Liver (tissue), 9 donors: ENCODE data around the gene TCEAL5. TPM values are rescaled to one million over a fixed set of nuclear protein-coding genes. Genes with fewer than 3 reads are reported as not detected.
"Not testable (repeated sequence)": the region's sequence is repeated elsewhere in the genome, so short reads cannot be mapped to it uniquely, and the experiment has no call there.

Experiments
- DNase-seq: peaks from one replicate; pipeline ENCODE4 v3.0.0-alpha.2; 2017; ENCODE audit warnings: low spot score
- H3K27ac ChIP-seq, 2 donors: one replicate each; pipeline ENCODE4 v1.7.0; 2013; ENCODE audit warnings: inconsistent platforms in 2 of 2, low read length in 2 of 2, control low read depth in 1 of 2, low read depth in 1 of 2, mild to moderate bottlenecking in 1 of 2
- H3K27me3 ChIP-seq, 4 donors: one replicate each; pipeline versions ENCODE4 v1.6.1 to v1.7.0; 2013; ENCODE audit warnings: low read length in 3 of 4, inconsistent platforms in 1 of 4, mild to moderate bottlenecking in 1 of 4, moderate library complexity in 1 of 4; ENCODE audit not compliant: control insufficient read depth in 4 of 4, insufficient read depth in 4 of 4
- H3K36me3 ChIP-seq, 4 donors: one replicate each; pipeline versions ENCODE4 v1.6.1 to v1.7.0; 2013; ENCODE audit warnings: low read length in 3 of 4, mild to moderate bottlenecking in 3 of 4, low read depth in 1 of 4, moderate library complexity in 1 of 4; ENCODE audit not compliant: control insufficient read depth in 4 of 4, insufficient read depth in 3 of 4
- H3K4me1 ChIP-seq, 4 donors: one replicate each; pipeline versions ENCODE4 v1.6.1 to v1.7.0; 2013; ENCODE audit warnings: low read length in 3 of 4, mild to moderate bottlenecking in 3 of 4, moderate library complexity in 1 of 4; ENCODE audit not compliant: control insufficient read depth in 4 of 4, insufficient read depth in 4 of 4
- H3K4me3 ChIP-seq, 3 donors: one replicate each; pipeline versions ENCODE4 v1.6.1 to v1.7.0; 2013; ENCODE audit warnings: low read length in 3 of 3, control low read depth in 1 of 3, low read depth in 1 of 3, mild to moderate bottlenecking in 1 of 3
- H3K9ac ChIP-seq, 2 donors: one replicate each; pipeline ENCODE4 v1.7.0; 2013; ENCODE audit warnings: low read length in 2 of 2, mild to moderate bottlenecking in 2 of 2, moderate library complexity in 2 of 2, control low read depth in 1 of 2, low read depth in 1 of 2
- H3K9me3 ChIP-seq, 4 donors: one replicate each; pipeline versions ENCODE4 v1.6.1 to v1.7.0; 2013; ENCODE audit warnings: low read length in 3 of 4; ENCODE audit not compliant: control insufficient read depth in 4 of 4
- ATF3 ChIP-seq: IDR thresholded peaks from 2 replicates; pipeline ENCODE4 v1.6.1; 2016; ENCODE audit warnings: antibody characterized with exemption
- EGR1 ChIP-seq, 2 donors: IDR thresholded peaks; 2 replicates each; pipeline ENCODE4 v1.6.1; 2016 to 2018; ENCODE audit warnings: antibody characterized with exemption in 2 of 2, low read depth in 2 of 2
- FOXA1 ChIP-seq: IDR thresholded peaks from 2 replicates; pipeline ENCODE4 v1.6.1; 2016; ENCODE audit warnings: antibody characterized with exemption
- FOXA2 ChIP-seq: IDR thresholded peaks from 2 replicates; pipeline ENCODE4 v1.6.1; 2016; ENCODE audit warnings: antibody characterized with exemption
- HNF4A ChIP-seq, 2 donors: conservative IDR thresholded peaks; 2 replicates each; pipeline ENCODE4 v1.6.1; 2016; ENCODE audit warnings: antibody characterized with exemption in 2 of 2, mild to moderate bottlenecking in 2 of 2
- HNF4G ChIP-seq: IDR thresholded peaks from 2 replicates; pipeline ENCODE4 v1.6.1; 2016; ENCODE audit warnings: antibody characterized with exemption
- JUND ChIP-seq, 2 donors: IDR thresholded peaks; 2 replicates each; pipeline ENCODE4 v1.6.1; 2016; ENCODE audit warnings: antibody characterized with exemption in 2 of 2
- MAX ChIP-seq: IDR thresholded peaks from 2 replicates; pipeline ENCODE4 v1.6.1; 2016; ENCODE audit warnings: antibody characterized with exemption
- RAD21 ChIP-seq, 2 donors: IDR thresholded peaks; 2 replicates each; pipeline ENCODE4 v1.6.1; 2016; ENCODE audit warnings: antibody characterized with exemption in 2 of 2, mild to moderate bottlenecking in 2 of 2
- REST ChIP-seq: IDR thresholded peaks from 2 replicates; pipeline ENCODE4 v1.6.1; 2016; ENCODE audit warnings: antibody characterized with exemption, mild to moderate bottlenecking
- RXRA ChIP-seq, 2 donors: IDR thresholded peaks; 2 replicates each; pipeline ENCODE4 v1.6.1; 2017 to 2018; ENCODE audit warnings: antibody characterized with exemption in 2 of 2, mild to moderate bottlenecking in 1 of 2
- SP1 ChIP-seq: IDR thresholded peaks from 2 replicates; pipeline ENCODE4 v1.6.1; 2018; ENCODE audit warnings: antibody characterized with exemption, mild to moderate bottlenecking
- TAF1 ChIP-seq: conservative IDR thresholded peaks from 2 replicates; pipeline ENCODE4 v1.6.1; 2016; ENCODE audit warnings: antibody characterized with exemption, mild to moderate bottlenecking
- YY1 ChIP-seq: IDR thresholded peaks from 2 replicates; pipeline ENCODE4 v1.6.1; 2016; ENCODE audit warnings: antibody characterized with exemption, mild to moderate bottlenecking
- ZBTB33 ChIP-seq: IDR thresholded peaks from 2 replicates; pipeline ENCODE4 v1.6.1; 2016; ENCODE audit warnings: antibody characterized with exemption
- WGBS: extraction: QIAGEN DNeasy Blood & Tissue Kit; methylation state at CpG from one replicate; pipeline ENCODE4 v1.1.7; 2013; 5-methylcytosine and 5-hydroxymethylcytosine counted together
- polyA plus RNA-seq, 2 donors: library from polyadenylated mRNA; stranded (reverse) in 1 of 2; unstranded in 1 of 2; fragments of 200-250 nt in 1 of 2; fragments of >200 nt in 1 of 2; fragmentation: Nextera tagmentation in 1 of 2; extraction: Ambion mirVana in 1 of 2; gene quantifications; one replicate each; pipeline versions ENCODE4 v1.2.1 to v1.2.3, GENCODE V29; 2013 to 2015
- total RNA-seq, 2 donors: library from RNA; depleted of rRNA; stranded (reverse); fragments of >200 nt; gene quantifications; one replicate each; pipeline ENCODE4 v1.2.3, GENCODE V29; 2014
- TF ChIP-seq, protein P1 (sequence below): fragments of 150-350 bp; IDR thresholded peaks from 2 replicates; pipeline ENCODE4 v1.5.1; 2017; ENCODE audit warnings: improper control_type of control experiment, low read depth, low read length; ENCODE audit not compliant: missing input control
- donor health status: healthy.
- donor health status: healthy.
- donor health status: healthy.
- donor health status: healthy.
- donor health status: healthy.

Gene TCEAL5
- total and polyA plus RNA-seq, 4 donors: 0.89 TPM; not detected in 3

GRCh38 chrX:103236296-103236695 lies 40.3 kb downstream of the TCEAL5 start:
- H3K4me3 ChIP-seq: no peak overlapping the region
- no peak overlapping the region for H3K27ac ChIP-seq
- H3K4me1 ChIP-seq: no peaks in the 10 kb centered on the region
- H3K9ac ChIP-seq: no peak overlapping the region
- H3K36me3 ChIP-seq: no peaks in the 10 kb centered on the region
- no peak for TF ChIP-seq FOXA2
- TF ChIP-seq FOXA1: no peak
- peaks cover 0 to 2% (median 0%) of the 10 kb centered on the region in 4 donors for H3K27me3 ChIP-seq
- DNase-seq: no peak
- 77% methylated on average over 1 of the region's 1 CpG for WGBS
- no peaks in the 10 kb centered on the region for H3K9me3 ChIP-seq

DNA sequence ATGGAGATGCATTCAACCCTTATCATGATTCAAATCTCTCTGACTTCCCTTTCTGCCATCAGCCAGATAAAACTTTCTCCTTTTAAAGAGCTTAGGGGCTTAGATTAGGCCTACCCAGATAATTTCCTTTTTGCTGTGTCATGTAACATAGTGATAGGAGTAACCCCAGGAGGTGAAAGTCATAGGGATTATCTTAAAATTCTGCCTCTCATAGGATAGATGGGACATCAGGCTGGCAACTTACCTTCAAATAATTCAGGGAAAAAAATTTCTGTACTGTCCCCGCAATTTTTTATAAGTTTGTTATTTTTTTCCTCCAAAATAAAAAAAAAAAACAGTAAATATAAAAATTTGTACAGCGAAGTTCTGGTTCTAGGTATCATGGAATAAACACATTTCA lies 40.9 kb downstream of the TCEAL5 start:
- not testable (repeated sequence) for DNase-seq, H3K4me3 ChIP-seq, H3K9me3 ChIP-seq, H3K36me3 ChIP-seq, H3K27me3 ChIP-seq, H3K27ac ChIP-seq, H3K9ac ChIP-seq, H3K4me1 ChIP-seq
- 50% methylated on average over 2 of the region's 2 CpGs for WGBS

GRCh38 chrX:103234869-103235268 lies 41.7 kb downstream of the TCEAL5 start:
- TF ChIP-seq REST: no peak
- TF ChIP-seq RXRA (IDR thresholded peaks at IDR 0.05): no peak
- no peak for TF ChIP-seq HNF4A (conservative IDR thresholded peaks at IDR 0.05)
- no peak for TF ChIP-seq MAX
- no peak for TF ChIP-seq YY1
- no peak for TF ChIP-seq SP1
- no peak for TF ChIP-seq TAF1
- TF ChIP-seq EGR1 (IDR thresholded peaks at IDR 0.05; ENCODE audit: low read depth in 2 of 2): no peak
- no peak for TF ChIP-seq ZBTB33
- no peak for TF ChIP-seq RAD21 (IDR thresholded peaks at IDR 0.05)
- TF ChIP-seq HNF4G: no peak
- TF ChIP-seq, protein P1, sequence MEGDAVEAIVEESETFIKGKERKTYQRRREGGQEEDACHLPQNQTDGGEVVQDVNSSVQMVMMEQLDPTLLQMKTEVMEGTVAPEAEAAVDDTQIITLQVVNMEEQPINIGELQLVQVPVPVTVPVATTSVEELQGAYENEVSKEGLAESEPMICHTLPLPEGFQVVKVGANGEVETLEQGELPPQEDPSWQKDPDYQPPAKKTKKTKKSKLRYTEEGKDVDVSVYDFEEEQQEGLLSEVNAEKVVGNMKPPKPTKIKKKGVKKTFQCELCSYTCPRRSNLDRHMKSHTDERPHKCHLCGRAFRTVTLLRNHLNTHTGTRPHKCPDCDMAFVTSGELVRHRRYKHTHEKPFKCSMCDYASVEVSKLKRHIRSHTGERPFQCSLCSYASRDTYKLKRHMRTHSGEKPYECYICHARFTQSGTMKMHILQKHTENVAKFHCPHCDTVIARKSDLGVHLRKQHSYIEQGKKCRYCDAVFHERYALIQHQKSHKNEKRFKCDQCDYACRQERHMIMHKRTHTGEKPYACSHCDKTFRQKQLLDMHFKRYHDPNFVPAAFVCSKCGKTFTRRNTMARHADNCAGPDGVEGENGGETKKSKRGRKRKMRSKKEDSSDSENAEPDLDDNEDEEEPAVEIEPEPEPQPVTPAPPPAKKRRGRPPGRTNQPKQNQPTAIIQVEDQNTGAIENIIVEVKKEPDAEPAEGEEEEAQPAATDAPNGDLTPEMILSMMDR: no peak
- TF ChIP-seq JUND (IDR thresholded peaks at IDR 0.05): no peak
- TF ChIP-seq ATF3: no peak
- WGBS: 91% methylated on average over 1 of the region's 1 CpG
- Histone ChIP-seq H3K4me1 (no peaks in the 10 kb centered on the region), H3K27me3 (no peaks in the 10 kb centered on the region), H3K4me3 (no peak overlapping the region), H3K27ac (no peak overlapping the region), H3K9ac (no peak overlapping the region), H3K9me3 (no peaks in the 10 kb centered on the region), H3K36me3 (no peaks in the 10 kb centered on the region)
- no peak for DNase-seq
